Measurements from ENCODE around the gene KLHDC3. TPM values are rescaled to one million over a fixed set of nuclear protein-coding genes. Genes with fewer than 3 reads are reported as not detected.

KLHDC3 gene
- total and polyA plus RNA-seq, 7 experiments from 2014 or later: 39.9 to 145 (median 74.0) TPM

DNA sequence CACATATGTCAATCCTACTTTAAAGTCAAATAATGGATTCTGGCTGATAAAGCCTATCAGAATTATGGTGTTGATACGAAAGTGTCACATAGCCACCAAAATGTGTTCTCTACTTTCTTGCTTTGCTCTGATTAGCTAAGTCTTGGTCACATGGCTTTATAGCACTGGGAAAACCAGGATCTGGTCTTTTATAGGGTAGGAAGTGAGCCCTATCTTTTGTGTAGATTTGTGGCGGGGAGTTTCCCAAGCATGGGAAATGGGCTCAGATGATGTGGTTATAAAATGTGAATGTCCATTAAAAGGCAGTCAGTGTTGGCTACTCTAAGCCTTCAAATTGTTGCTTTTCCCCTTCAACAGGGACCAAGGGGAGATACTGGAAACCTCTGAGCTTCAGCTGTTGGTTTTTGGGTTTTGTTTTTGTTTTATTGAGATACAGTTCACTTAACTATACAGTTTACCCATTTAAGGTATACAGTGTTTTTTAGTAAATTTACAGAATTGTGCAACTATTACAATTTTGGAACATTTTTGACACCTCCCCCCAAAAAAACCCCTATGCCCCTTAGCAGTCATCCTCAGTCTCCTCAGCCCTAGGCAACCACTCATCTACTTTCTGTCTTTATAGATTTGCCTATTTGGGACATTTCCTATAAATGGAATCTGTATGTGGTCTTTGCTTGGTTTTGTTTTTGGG lies 19.6 kb downstream of the KLHDC3 start:
- DNase-seq: no peak
- intact Hi-C loops (cut with micrococcal nuclease): no loop called here
- H3K9me3 ChIP-seq (ENCODE audit: control insufficient read depth in 2 of 3, low read length in 3 of 3): no peaks in the 10 kb centered on the region
- ATAC-seq: no peak
- CTCF ChIA-PET: interaction anchor here (0.6 kb wide), 1 partner anchor 586 kb away, joined by 3 read pairs; no protein-coding TSS in a partner anchor
- Mint-ChIP-seq H3K27ac (peak overlapping the region in 8 of 9 donors; percentile 1 to 74 (median 23)), H3K36me3 (peaks cover 0 to 31% (median 3%) of the 10 kb centered on the region in 5 donors), H3K4me3 (no peak overlapping the region), H3K27me3 (no peaks in the 10 kb centered on the region), H3K9me3 (no peaks in the 10 kb centered on the region), H3K4me1 (peaks cover 0 to 4% (median 0%) of the 10 kb centered on the region in 7 donors)
- H3K27ac ChIP-seq (ENCODE audit: low read depth, low read length): no peak overlapping the region
- no peak overlapping the region for H3K4me3 ChIP-seq (ENCODE audit: low read length)
- no peaks in the 10 kb centered on the region for H3K27me3 ChIP-seq (ENCODE audit: control insufficient read depth in 2 of 2, insufficient read depth in 2 of 2, low read length in 2 of 2)
- peaks cover 3 to 69% (median 6%) of the 10 kb centered on the region in 3 experiments for H3K36me3 ChIP-seq (ENCODE audit: control insufficient read depth in 2 of 3, insufficient read depth in 3 of 3, low read length in 3 of 3)
- no peaks in the 10 kb centered on the region for H3K4me1 ChIP-seq (ENCODE audit: control insufficient read depth in 2 of 2, insufficient read depth in 2 of 2, low read length in 2 of 2)
- POLR2A ChIA-PET: interaction anchor here (0.9 to 1.3 kb wide), 2 partner anchors 20 to 26 kb away, joined by 4 to 6 read pairs; partner anchors contain the start of genes CUL7, KLC4 and MRPL2

DNA sequence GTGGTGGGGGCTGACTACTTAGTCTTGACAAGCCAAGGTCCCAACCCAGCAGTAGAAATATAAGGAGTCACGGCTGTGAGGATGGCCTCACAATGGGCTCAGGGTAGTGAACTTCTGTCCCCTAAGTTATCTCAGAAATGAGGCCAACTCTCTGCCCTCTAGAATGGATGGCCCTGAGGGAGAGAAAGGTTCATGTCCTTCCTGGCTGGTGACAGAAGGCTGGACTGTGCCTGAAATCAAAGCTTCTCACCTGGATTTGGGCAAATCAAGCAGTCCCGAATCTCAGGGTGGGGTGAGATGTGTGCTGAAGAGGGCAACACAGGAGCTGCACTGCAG lies 20.1 kb downstream of the KLHDC3 start:
- H3K27me3 ChIP-seq (ENCODE audit: control insufficient read depth in 2 of 2, insufficient read depth in 2 of 2, low read length in 2 of 2): no peaks in the 10 kb centered on the region
- DNase-seq (no peak), ATAC-seq (no peak)
- H3K4me3 Mint-ChIP-seq: no peak overlapping the region
- H3K36me3 Mint-ChIP-seq: peaks cover 0 to 32% (median 4%) of the 10 kb centered on the region in 5 donors
- intact Hi-C loops (cut with micrococcal nuclease): no loop called here
- POLR2A ChIA-PET: no interaction called here
- H3K4me3 ChIP-seq (ENCODE audit: low read length): no peak overlapping the region
- no peaks in the 10 kb centered on the region for H3K9me3 Mint-ChIP-seq
- H3K9me3 ChIP-seq (ENCODE audit: control insufficient read depth in 2 of 3, low read length in 3 of 3): no peaks in the 10 kb centered on the region
- peaks cover under 1 to 69% (median 6%) of the 10 kb centered on the region in 3 experiments for H3K36me3 ChIP-seq (ENCODE audit: control insufficient read depth in 2 of 3, insufficient read depth in 3 of 3, low read length in 3 of 3)
- H3K27ac ChIP-seq (ENCODE audit: low read depth, low read length): no peak overlapping the region
- H3K4me1 ChIP-seq (ENCODE audit: control insufficient read depth in 2 of 2, insufficient read depth in 2 of 2, low read length in 2 of 2): no peaks in the 10 kb centered on the region
- CTCF ChIA-PET: interaction anchor here (0.7 kb wide), 1 partner anchor 418 kb away, joined by 3 read pairs; no protein-coding TSS in a partner anchor
- H3K4me1 Mint-ChIP-seq: peaks cover 0 to 4% (median 0%) of the 10 kb centered on the region in 7 donors
- no peaks in the 10 kb centered on the region for H3K27me3 Mint-ChIP-seq
- H3K27ac Mint-ChIP-seq: peak overlapping the region in 5 of 9 donors; percentile 7 to 65 (median 22)

DNA sequence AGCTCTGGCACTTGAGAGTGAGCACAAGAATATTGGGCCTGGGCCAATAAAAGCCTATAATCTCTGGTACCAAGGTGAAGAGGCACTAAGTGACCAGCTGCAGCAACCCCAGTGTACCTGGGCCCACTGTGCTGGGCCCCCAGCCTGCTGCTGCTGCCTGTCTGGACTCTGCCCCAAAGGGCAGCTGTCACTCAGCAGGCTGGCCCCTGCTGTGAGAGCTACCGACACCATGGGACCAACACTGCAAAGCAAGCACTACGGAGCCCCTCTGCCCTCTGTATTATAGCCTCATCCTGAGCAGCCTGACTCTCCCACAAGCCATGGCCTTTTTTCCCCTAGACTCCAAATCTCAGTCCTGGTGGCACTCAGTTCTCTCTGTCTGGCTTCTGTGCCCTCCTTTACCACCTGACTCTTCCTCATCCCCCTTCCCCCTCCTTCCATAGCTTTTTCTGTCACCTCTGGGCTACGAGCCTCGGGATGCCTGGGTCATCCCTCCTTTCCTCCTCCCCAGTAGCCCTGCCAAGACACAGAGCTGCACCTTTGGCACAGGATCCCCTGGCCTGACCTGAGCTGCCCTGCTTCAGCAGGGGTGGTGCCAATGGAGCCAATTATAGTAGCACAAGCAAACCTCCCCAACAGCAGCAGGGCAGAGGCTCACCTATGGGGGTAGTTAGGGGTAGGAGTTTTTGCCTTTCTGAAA lies 21.6 kb downstream of the KLHDC3 start:
- no peaks in the 10 kb centered on the region for H3K27me3 ChIP-seq (ENCODE audit: control insufficient read depth in 2 of 2, insufficient read depth in 2 of 2, low read length in 2 of 2)
- H3K9me3 Mint-ChIP-seq: no peaks in the 10 kb centered on the region
- intact Hi-C loops (cut with micrococcal nuclease): no loop called here
- H3K27ac Mint-ChIP-seq: peak overlapping the region in 6 of 9 donors; percentile 8 to 74 (median 51)
- ATAC-seq (no peak), DNase-seq (no peak)
- peaks cover 0 to 25% (median 4%) of the 10 kb centered on the region in 5 donors for H3K36me3 Mint-ChIP-seq
- H3K27ac ChIP-seq (ENCODE audit: low read depth, low read length): no peak overlapping the region
- no peak overlapping the region for H3K4me3 ChIP-seq (ENCODE audit: low read length)
- no peaks in the 10 kb centered on the region for H3K9me3 ChIP-seq (ENCODE audit: control insufficient read depth in 2 of 3, low read length in 3 of 3)
- no peaks in the 10 kb centered on the region for H3K4me1 ChIP-seq (ENCODE audit: control insufficient read depth in 2 of 2, insufficient read depth in 2 of 2, low read length in 2 of 2)
- CTCF ChIA-PET: interaction anchor here (0.6 kb wide), 1 partner anchor 20 kb away, joined by 4 read pairs; no protein-coding TSS in a partner anchor
- peaks cover 0 to 68% (median 6%) of the 10 kb centered on the region in 3 experiments for H3K36me3 ChIP-seq (ENCODE audit: control insufficient read depth in 2 of 3, insufficient read depth in 3 of 3, low read length in 3 of 3)
- POLR2A ChIA-PET: no interaction called here
- no peak overlapping the region for H3K4me3 Mint-ChIP-seq
- H3K4me1 Mint-ChIP-seq: peaks cover 0 to 4% (median 0%) of the 10 kb centered on the region in 7 donors
- H3K27me3 Mint-ChIP-seq: no peaks in the 10 kb centered on the region

DNA sequence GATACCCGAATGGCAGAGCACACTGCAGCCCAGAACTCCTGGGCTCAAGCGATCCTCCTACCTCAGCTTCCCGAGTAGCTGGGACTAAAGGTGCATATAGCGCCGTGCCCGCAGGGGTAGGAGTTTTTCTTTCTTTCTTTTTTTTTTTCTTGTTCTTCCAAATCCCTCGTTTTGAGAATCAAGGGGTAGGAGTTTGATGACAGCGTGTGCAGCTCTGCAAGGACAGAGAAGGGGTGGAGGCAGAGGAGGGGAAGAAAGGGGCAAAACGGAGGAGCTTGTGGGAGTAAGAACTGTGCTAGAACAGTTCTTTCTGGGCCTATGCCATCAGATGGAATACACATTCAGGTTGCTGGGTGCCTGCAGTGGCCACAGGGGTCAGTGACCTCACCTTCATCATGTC lies 22.7 kb downstream of the KLHDC3 start:
- H3K27me3 Mint-ChIP-seq: no peaks in the 10 kb centered on the region
- H3K9me3 Mint-ChIP-seq: no peaks in the 10 kb centered on the region
- intact Hi-C loops (cut with micrococcal nuclease): no loop called here
- no peaks in the 10 kb centered on the region for H3K27me3 ChIP-seq (ENCODE audit: control insufficient read depth in 2 of 2, insufficient read depth in 2 of 2, low read length in 2 of 2)
- peak overlapping the region in 1 of 9 donors; percentile 63 for H3K27ac Mint-ChIP-seq
- H3K27ac ChIP-seq (ENCODE audit: low read depth, low read length): no peak overlapping the region
- H3K4me1 ChIP-seq (ENCODE audit: control insufficient read depth in 2 of 2, insufficient read depth in 2 of 2, low read length in 2 of 2): no peaks in the 10 kb centered on the region
- POLR2A ChIA-PET: no interaction called here
- H3K4me3 ChIP-seq (ENCODE audit: low read length): no peak overlapping the region
- H3K9me3 ChIP-seq (ENCODE audit: control insufficient read depth in 2 of 3, low read length in 3 of 3): no peaks in the 10 kb centered on the region
- no peak overlapping the region for H3K4me3 Mint-ChIP-seq
- ATAC-seq: no peak
- peaks cover 0 to 73% (median 6%) of the 10 kb centered on the region in 3 experiments for H3K36me3 ChIP-seq (ENCODE audit: control insufficient read depth in 2 of 3, insufficient read depth in 3 of 3, low read length in 3 of 3)
- CTCF ChIA-PET: no interaction called here
- peaks cover 0 to 4% (median 0%) of the 10 kb centered on the region in 7 donors for H3K4me1 Mint-ChIP-seq
- H3K36me3 Mint-ChIP-seq: peaks cover 0 to 22% (median 4%) of the 10 kb centered on the region in 5 donors
- DNase-seq: no peak

DNA sequence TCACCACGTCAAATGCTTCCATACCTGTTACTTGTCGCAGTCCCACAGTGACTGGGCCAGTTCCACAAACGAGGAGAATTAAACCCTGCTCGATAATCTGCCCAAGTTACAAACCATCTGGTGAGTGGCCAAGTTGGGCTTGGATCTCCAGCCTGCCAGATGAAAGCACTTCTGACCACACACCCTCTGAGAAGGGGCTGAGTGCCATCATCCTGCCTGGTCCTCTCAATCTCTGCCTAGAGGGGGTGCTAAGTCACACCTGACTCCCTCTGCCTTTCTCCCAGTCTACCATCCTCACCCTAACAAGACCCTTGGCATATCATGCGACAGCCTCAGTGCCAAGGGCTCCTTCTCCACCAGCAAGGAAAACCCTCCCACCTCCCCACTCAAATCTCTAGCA lies 23.1 kb downstream of the KLHDC3 start:
- peaks cover 0 to 23% (median 4%) of the 10 kb centered on the region in 5 donors for H3K36me3 Mint-ChIP-seq
- intact Hi-C loops (cut with micrococcal nuclease): no loop called here
- H3K27me3 ChIP-seq (ENCODE audit: control insufficient read depth in 2 of 2, insufficient read depth in 2 of 2, low read length in 2 of 2): no peaks in the 10 kb centered on the region
- no peak overlapping the region for H3K4me3 ChIP-seq (ENCODE audit: low read length)
- no peak for DNase-seq
- ATAC-seq: no peak
- H3K9me3 ChIP-seq (ENCODE audit: control insufficient read depth in 2 of 3, low read length in 3 of 3): no peaks in the 10 kb centered on the region
- H3K9me3 Mint-ChIP-seq: no peaks in the 10 kb centered on the region
- peaks cover 0 to 70% (median 6%) of the 10 kb centered on the region in 3 experiments for H3K36me3 ChIP-seq (ENCODE audit: control insufficient read depth in 2 of 3, insufficient read depth in 3 of 3, low read length in 3 of 3)
- POLR2A ChIA-PET: interaction anchor here (1.1 kb wide), 1 partner anchor 15 kb away, joined by 3 read pairs; no protein-coding TSS in a partner anchor
- CTCF ChIA-PET: no interaction called here
- H3K4me3 Mint-ChIP-seq: no peak overlapping the region
- peaks cover 0 to 4% (median 0%) of the 10 kb centered on the region in 7 donors for H3K4me1 Mint-ChIP-seq
- no peaks in the 10 kb centered on the region for H3K4me1 ChIP-seq (ENCODE audit: control insufficient read depth in 2 of 2, insufficient read depth in 2 of 2, low read length in 2 of 2)
- no peaks in the 10 kb centered on the region for H3K27me3 Mint-ChIP-seq
- no peak overlapping the region for H3K27ac Mint-ChIP-seq
- H3K27ac ChIP-seq (ENCODE audit: low read depth, low read length): no peak overlapping the region

DNA sequence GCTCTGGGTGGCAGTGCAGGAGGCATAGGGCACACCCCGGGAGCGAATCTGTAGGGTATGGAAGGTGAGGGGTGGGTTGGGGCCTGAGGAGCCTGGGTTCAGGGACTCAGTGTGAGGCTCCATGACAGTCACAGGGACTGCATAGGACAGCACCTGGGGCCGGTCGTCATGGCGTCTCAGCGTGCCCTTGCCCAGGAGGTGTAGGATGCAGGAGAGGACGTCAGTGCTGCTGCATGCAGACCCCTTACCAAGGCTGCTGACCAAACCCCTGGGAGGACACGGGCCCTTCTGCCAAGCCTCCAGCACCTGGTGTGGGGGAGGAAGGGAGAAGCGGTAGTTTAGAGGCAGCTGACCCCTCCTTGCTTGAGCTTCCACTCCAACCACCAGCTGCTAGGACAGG lies 23.7 kb downstream of the KLHDC3 start:
- ATAC-seq (no peak), DNase-seq (no peak)
- Mint-ChIP-seq H3K4me1 (peaks cover 0 to 4% (median 0%) of the 10 kb centered on the region in 7 donors), H3K4me3 (no peak overlapping the region), H3K9me3 (no peaks in the 10 kb centered on the region), H3K27ac (peak overlapping the region in 1 of 9 donors; percentile 62), H3K27me3 (no peaks in the 10 kb centered on the region), H3K36me3 (peaks cover 0 to 28% (median 4%) of the 10 kb centered on the region in 5 donors)
- H3K9me3 ChIP-seq (ENCODE audit: control insufficient read depth in 2 of 3, low read length in 3 of 3): no peaks in the 10 kb centered on the region
- H3K4me1 ChIP-seq (ENCODE audit: control insufficient read depth in 2 of 2, insufficient read depth in 2 of 2, low read length in 2 of 2): no peaks in the 10 kb centered on the region
- intact Hi-C loops (cut with micrococcal nuclease): no loop called here
- CTCF ChIA-PET: no interaction called here
- H3K27me3 ChIP-seq (ENCODE audit: control insufficient read depth in 2 of 2, insufficient read depth in 2 of 2, low read length in 2 of 2): no peaks in the 10 kb centered on the region
- no peak overlapping the region for H3K27ac ChIP-seq (ENCODE audit: low read depth, low read length)
- no peak overlapping the region for H3K4me3 ChIP-seq (ENCODE audit: low read length)
- POLR2A ChIA-PET: interaction anchor here (1.1 kb wide), 1 partner anchor 15 kb away, joined by 3 read pairs; no protein-coding TSS in a partner anchor
- H3K36me3 ChIP-seq (ENCODE audit: control insufficient read depth in 2 of 3, insufficient read depth in 3 of 3, low read length in 3 of 3): peaks cover 0 to 68% (median 6%) of the 10 kb centered on the region in 3 experiments

All from naive thymus-derived CD4-positive, alpha-beta T cell (primary cell).